B cell (primary cell): Measurements from ENCODE around the gene OVCH2.

Experiments used
- EZH2 ChIP-seq: IDR thresholded peaks from 2 replicates; pipeline ENCODE4 v1.6.1; 2012; ENCODE audit warnings: borderline replicate concordance, low read depth, mild to moderate bottlenecking, moderate library complexity, low read length; ENCODE audit not compliant: insufficient read depth, poor library complexity, severe bottlenecking
- TF ChIP-seq, protein P1 (sequence below): fragments of 200-600 bp; IDR thresholded peaks from one replicate; pipeline ENCODE4 v1.8.0; 2022; ENCODE audit warnings: antibody characterized with exemption, mild to moderate bottlenecking

DNA sequence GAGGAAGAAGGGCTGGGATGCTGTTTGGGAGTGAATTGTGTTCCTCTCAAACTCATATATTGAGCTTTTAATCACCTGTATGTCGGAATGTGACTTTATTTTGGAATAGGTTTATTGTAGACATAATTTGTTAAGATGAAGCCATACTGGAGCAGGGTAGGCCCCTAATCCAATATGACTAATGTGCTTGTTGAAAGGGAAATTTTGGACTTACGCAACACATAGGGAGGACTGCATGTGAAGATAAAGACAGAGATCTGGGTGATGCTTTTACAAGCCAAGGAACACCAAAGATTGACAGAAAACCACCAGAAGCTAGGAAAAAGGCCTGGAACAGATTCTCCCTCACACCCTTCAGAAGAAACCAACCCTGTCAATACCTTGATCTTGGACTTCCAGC, 43.2 kb upstream of the OVCH2 start:
- TF ChIP-seq, protein P1, sequence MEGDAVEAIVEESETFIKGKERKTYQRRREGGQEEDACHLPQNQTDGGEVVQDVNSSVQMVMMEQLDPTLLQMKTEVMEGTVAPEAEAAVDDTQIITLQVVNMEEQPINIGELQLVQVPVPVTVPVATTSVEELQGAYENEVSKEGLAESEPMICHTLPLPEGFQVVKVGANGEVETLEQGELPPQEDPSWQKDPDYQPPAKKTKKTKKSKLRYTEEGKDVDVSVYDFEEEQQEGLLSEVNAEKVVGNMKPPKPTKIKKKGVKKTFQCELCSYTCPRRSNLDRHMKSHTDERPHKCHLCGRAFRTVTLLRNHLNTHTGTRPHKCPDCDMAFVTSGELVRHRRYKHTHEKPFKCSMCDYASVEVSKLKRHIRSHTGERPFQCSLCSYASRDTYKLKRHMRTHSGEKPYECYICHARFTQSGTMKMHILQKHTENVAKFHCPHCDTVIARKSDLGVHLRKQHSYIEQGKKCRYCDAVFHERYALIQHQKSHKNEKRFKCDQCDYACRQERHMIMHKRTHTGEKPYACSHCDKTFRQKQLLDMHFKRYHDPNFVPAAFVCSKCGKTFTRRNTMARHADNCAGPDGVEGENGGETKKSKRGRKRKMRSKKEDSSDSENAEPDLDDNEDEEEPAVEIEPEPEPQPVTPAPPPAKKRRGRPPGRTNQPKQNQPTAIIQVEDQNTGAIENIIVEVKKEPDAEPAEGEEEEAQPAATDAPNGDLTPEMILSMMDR: no peak
- TF ChIP-seq EZH2: no peak
